Keratinocyte (primary cell): Measurements from ENCODE around the gene DLG2. TPM values are rescaled to one million over a fixed set of nuclear protein-coding genes. Genes with fewer than 3 reads are reported as not detected.

ENCODE experiments used
- DNase-seq: peaks from one replicate; pipeline ENCODE4 v3.0.0-alpha.2; 2011; ENCODE audit warnings: low read depth, missing footprints, low spot score
- FAIRE-seq: peaks from 2 replicates; lab custom pipeline; 2011; peaks lifted over from hg19 to GRCh38; lab: Jason Lieb, UNC
- H2AFZ ChIP-seq: 2 replicates; pipeline ENCODE4 v1.6.0; 2012; ENCODE audit warnings: low read length, control low read depth, inconsistent platforms; ENCODE audit not compliant: control insufficient read depth
- H3K27ac ChIP-seq: 2 replicates; pipeline ENCODE4 v1.5.1; 2011; ENCODE audit warnings: low read length; ENCODE audit not compliant: control insufficient read depth, insufficient read depth
- H3K27me3 ChIP-seq: 3 replicates; pipeline ENCODE4 v1.6.0; 2011; ENCODE audit warnings: low read length; ENCODE audit not compliant: control insufficient read depth, insufficient read depth; ENCODE audit errors: extremely low read depth
- H3K36me3 ChIP-seq, 2 experiments: 2 replicates in 1 of 2; 3 replicates in 1 of 2; pipeline ENCODE4 v1.5.1; 2011; ENCODE audit warnings: low read length in 2 of 2, mild to moderate bottlenecking in 1 of 2; ENCODE audit not compliant: control insufficient read depth in 2 of 2, insufficient read depth in 2 of 2; ENCODE audit errors: extremely low read depth in 1 of 2
- H3K4me1 ChIP-seq: 3 replicates; pipeline ENCODE4 v1.5.1; 2011; ENCODE audit warnings: low read length; ENCODE audit not compliant: control insufficient read depth, insufficient read depth; ENCODE audit errors: extremely low read depth
- H3K4me2 ChIP-seq: 3 replicates; pipeline ENCODE4 v1.6.0; 2011; ENCODE audit warnings: low read depth, low read length; ENCODE audit not compliant: control insufficient read depth, insufficient read depth; ENCODE audit errors: extremely low read depth
- H3K4me3 ChIP-seq, 3 experiments: fragments of 200-600 bp in 1 of 3; sonication (generic) in 1 of 3; 2 replicates in 2 of 3; 3 replicates in 1 of 3; pipeline ENCODE4 v1.5.1; 2011 to 2016; ENCODE audit warnings: low read length in 3 of 3, mild to moderate bottlenecking in 3 of 3, control low read depth in 2 of 3, inconsistent platforms in 1 of 3, low read depth in 1 of 3, mixed read lengths in 1 of 3, mixed run types in 1 of 3, moderate library complexity in 1 of 3; ENCODE audit not compliant: control insufficient read depth in 2 of 3, insufficient read depth in 2 of 3; ENCODE audit errors: extremely low read depth in 1 of 3
- H3K79me2 ChIP-seq: 2 replicates; pipeline ENCODE4 v1.6.0; 2012; ENCODE audit warnings: low read length; ENCODE audit not compliant: control insufficient read depth, insufficient read depth
- H3K9ac ChIP-seq: 3 replicates; pipeline ENCODE4 v1.6.0; 2011; ENCODE audit warnings: low read length; ENCODE audit not compliant: control insufficient read depth, insufficient read depth; ENCODE audit errors: extremely low read depth
- H3K9me1 ChIP-seq: 3 replicates; pipeline ENCODE4 v1.6.0; 2011; ENCODE audit warnings: low read length; ENCODE audit not compliant: control insufficient read depth, insufficient read depth; ENCODE audit errors: extremely low read depth
- H3K9me3 ChIP-seq: 2 replicates; pipeline ENCODE4 v1.5.1; 2012; ENCODE audit warnings: low read depth, low read length; ENCODE audit not compliant: control insufficient read depth
- H4K20me1 ChIP-seq: 3 replicates; pipeline ENCODE4 v1.6.0; 2011; ENCODE audit warnings: low read length; ENCODE audit not compliant: control insufficient read depth, insufficient read depth; ENCODE audit errors: extremely low read depth
- EZH2 ChIP-seq: IDR thresholded peaks from one replicate; pipeline ENCODE4 v1.6.1; 2012; ENCODE audit warnings: inconsistent platforms, mild to moderate bottlenecking, low read length, moderate library complexity
- dilution Hi-C: fragments of 300-500 bp; cut with MboI; formaldehyde crosslinking; loops from one replicate; pipeline ENCODE4 v1.7.0; 2020; ENCODE audit warnings: low sequenced_read_pairs; ENCODE audit not compliant: extremely low pct_ligation_motif_present
- polyA plus RNA-seq, 5 experiments: library from polyadenylated mRNA; depleted of rRNA in 3 of 5; stranded (reverse) in 3 of 5; stranded (forward) in 1 of 5; unstranded in 1 of 5; fragments of >200 nt; gene quantifications; 1 replicate in 1 of 5; 2 replicates in 3 of 5; 3 replicates in 1 of 5; pipeline versions ENCODE4 v1.2.1 to v1.2.3, GENCODE V29; 2011 to 2012; ENCODE audit warnings: missing spikeins in 2 of 5, low read depth in 1 of 5, low replicate concordance in 1 of 5
- TF ChIP-seq, protein P1 (sequence below), 3 experiments: IDR thresholded peaks in 1 of 3; conservative IDR thresholded peaks in 1 of 3; optimal IDR thresholded peaks in 1 of 3; 2 replicates in 2 of 3; 3 replicates in 1 of 3; pipeline versions ENCODE3 to v1.5.1; 2011; ENCODE audit warnings: low read length in 3 of 3, mild to moderate bottlenecking in 3 of 3, moderate library complexity in 2 of 3, control low read depth in 1 of 3, inconsistent platforms in 1 of 3; ENCODE audit not compliant: insufficient read depth in 2 of 3; ENCODE audit errors: extremely low read depth in 1 of 3

DLG2 gene
- polyA plus RNA-seq, 1 donor (not counting 4 experiments of a cell fraction or from before 2014, with no cell fraction given): 0.55 TPM

DNA sequence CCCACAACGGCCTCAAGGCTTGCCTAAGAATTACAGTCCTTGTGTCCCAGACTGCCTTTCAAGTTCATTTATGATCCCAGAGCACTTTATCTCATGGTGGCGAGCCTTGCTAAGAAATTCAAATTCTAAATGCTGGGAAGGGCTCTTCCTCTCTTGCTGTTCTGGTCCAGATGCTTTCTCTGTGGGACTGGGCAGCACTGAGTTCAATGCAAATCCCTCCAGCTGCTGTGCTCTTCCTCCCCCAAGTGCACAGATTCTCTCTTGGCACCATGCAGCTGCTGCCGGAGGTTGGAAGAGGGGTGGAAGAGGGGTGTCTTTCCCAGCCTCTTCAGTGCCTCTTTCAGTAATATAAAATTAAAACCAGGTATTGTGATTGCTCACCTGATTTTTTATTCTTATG lies 828.0 kb downstream of the DLG2 start:
- Histone ChIP-seq H3K4me1 (no peaks in the 10 kb centered on the region), H3K27me3 (no peaks in the 10 kb centered on the region), H3K9me1 (no peaks in the 10 kb centered on the region), H3K27ac (no peak overlapping the region), H3K4me2 (no peak overlapping the region), H3K4me3 (no peak overlapping the region), H4K20me1 (no peaks in the 10 kb centered on the region), H3K79me2 (no peaks in the 10 kb centered on the region), H3K9ac (no peak overlapping the region), H2AFZ (no peak overlapping the region), H3K9me3 (no peaks in the 10 kb centered on the region), H3K36me3 (no peaks in the 10 kb centered on the region)
- no peak for FAIRE-seq
- no peak for DNase-seq
- dilution Hi-C loops: no loop called here
- no peak for TF ChIP-seq EZH2

DNA sequence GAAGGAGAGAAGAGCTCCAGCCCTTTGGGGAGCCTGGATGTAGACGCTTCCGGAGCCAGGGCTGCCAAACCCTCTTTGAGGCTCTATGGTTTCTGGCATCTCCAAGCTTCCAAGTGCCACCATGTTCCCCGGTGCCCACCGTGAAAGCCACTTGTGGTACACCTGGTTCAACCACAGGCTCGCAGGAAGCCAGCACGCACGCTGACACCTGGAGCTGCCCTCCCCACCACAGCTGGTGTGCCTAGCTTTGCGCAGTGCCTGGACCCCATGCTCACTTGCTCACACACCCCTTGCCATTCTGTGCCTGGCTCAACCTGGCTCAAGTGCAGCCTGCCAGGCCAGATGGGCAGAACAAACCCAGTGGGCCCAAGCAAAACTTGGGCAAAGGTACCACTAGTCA lies 831.4 kb downstream of the DLG2 start:
- no peak overlapping the region for H2AFZ ChIP-seq
- H3K4me2 ChIP-seq: no peak overlapping the region
- no peaks in the 10 kb centered on the region for H3K9me1 ChIP-seq
- DNase-seq (no peak), FAIRE-seq (no peak)
- H3K79me2 ChIP-seq: no peaks in the 10 kb centered on the region
- no peaks in the 10 kb centered on the region for H3K4me1 ChIP-seq
- no peaks in the 10 kb centered on the region for H3K9me3 ChIP-seq
- no peak overlapping the region for H3K4me3 ChIP-seq
- no peak overlapping the region for H3K27ac ChIP-seq
- TF ChIP-seq EZH2: no peak
- TF ChIP-seq, protein P1, sequence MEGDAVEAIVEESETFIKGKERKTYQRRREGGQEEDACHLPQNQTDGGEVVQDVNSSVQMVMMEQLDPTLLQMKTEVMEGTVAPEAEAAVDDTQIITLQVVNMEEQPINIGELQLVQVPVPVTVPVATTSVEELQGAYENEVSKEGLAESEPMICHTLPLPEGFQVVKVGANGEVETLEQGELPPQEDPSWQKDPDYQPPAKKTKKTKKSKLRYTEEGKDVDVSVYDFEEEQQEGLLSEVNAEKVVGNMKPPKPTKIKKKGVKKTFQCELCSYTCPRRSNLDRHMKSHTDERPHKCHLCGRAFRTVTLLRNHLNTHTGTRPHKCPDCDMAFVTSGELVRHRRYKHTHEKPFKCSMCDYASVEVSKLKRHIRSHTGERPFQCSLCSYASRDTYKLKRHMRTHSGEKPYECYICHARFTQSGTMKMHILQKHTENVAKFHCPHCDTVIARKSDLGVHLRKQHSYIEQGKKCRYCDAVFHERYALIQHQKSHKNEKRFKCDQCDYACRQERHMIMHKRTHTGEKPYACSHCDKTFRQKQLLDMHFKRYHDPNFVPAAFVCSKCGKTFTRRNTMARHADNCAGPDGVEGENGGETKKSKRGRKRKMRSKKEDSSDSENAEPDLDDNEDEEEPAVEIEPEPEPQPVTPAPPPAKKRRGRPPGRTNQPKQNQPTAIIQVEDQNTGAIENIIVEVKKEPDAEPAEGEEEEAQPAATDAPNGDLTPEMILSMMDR (optimal IDR thresholded peaks at IDR 0.05 in 1 of 3, IDR thresholded peaks at IDR 0.05 in 1 of 3, conservative IDR thresholded peaks at IDR 0.05 in 1 of 3; ENCODE audit: extremely low read depth in 1 of 3, insufficient read depth in 2 of 3, low read length in 3 of 3): no peak
- dilution Hi-C loops: no loop called here
- no peaks in the 10 kb centered on the region for H3K36me3 ChIP-seq
- no peaks in the 10 kb centered on the region for H3K27me3 ChIP-seq
- H3K9ac ChIP-seq: no peak overlapping the region
- H4K20me1 ChIP-seq: no peaks in the 10 kb centered on the region
